SK-N-SH (cell line): Measurements from ENCODE around the gene MEGF6. TPM values are rescaled to one million over a fixed set of nuclear protein-coding genes. Genes with fewer than 3 reads are reported as not detected.

Experiments used
- CTCF ChIA-PET: fragments of 300-600, 350-600 bp; formaldehyde crosslinking; extraction: SDS; loops from one replicate; lab custom pipeline; 2021; lab: Yijun Ruan, JAX
- POLR2A ChIA-PET: fragments of 350-600 bp; sonication (Branson Sonifier 250); formaldehyde crosslinking; extraction: SDS; loops from one replicate; lab custom pipeline; 2020; ENCODE audit warnings: antibody characterized with exemption, inconsistent platforms; lab: Yijun Ruan, JAX
- DNase-seq: peaks from one replicate; pipeline ENCODE4 v3.0.0; 2012
- H2AFZ ChIP-seq: fragments of 200-600 bp; sonication (generic); 2 replicates; pipeline ENCODE4 v1.8.1; 2016; ENCODE audit warnings: antibody characterized with exemption, mild to moderate bottlenecking, low read depth
- H3F3A ChIP-seq: fragments of 200-600 bp; sonication (generic); replicated peaks from 2 replicates; pipeline ENCODE3; 2016; ENCODE audit warnings: antibody characterized with exemption, mild to moderate bottlenecking; ENCODE audit not compliant: insufficient read depth
- H3K27ac ChIP-seq, 2 experiments: fragments of 200-500 bp in 1 of 2; fragments of 200-600 bp in 1 of 2; sonication (Bioruptor generic) in 1 of 2; sonication (generic), shearing (Covaris generic) in 1 of 2; 2 replicates each; pipeline versions ENCODE4 v1.5.1 to v1.6.1; 2014 to 2016; ENCODE audit warnings: low read depth in 2 of 2, inconsistent platforms in 1 of 2, low read length in 1 of 2, mild to moderate bottlenecking in 1 of 2, mixed read lengths in 1 of 2
- H3K27me3 ChIP-seq: fragments of 200-600 bp; sonication (generic), shearing (Covaris generic); 2 replicates; pipeline ENCODE4 v1.6.1; 2016; ENCODE audit warnings: mixed run types; ENCODE audit not compliant: insufficient read depth
- H3K36me3 ChIP-seq, 2 experiments: fragments of 200-500 bp in 1 of 2; fragments of 200-600 bp in 1 of 2; sonication (Bioruptor generic) in 1 of 2; sonication (generic) in 1 of 2; replicated peaks in 1 of 2; 2 replicates each; pipeline versions ENCODE3 to v1.5.1; 2014 to 2016; ENCODE audit warnings: low read length in 1 of 2, mild to moderate bottlenecking in 1 of 2; ENCODE audit not compliant: insufficient read depth in 2 of 2, control insufficient read depth in 1 of 2
- H3K4me1 ChIP-seq, 2 experiments: fragments of 200-500 bp in 1 of 2; fragments of 200-600 bp in 1 of 2; sonication (Bioruptor generic) in 1 of 2; sonication (generic), shearing (Covaris generic) in 1 of 2; 2 replicates each; pipeline versions ENCODE4 v1.5.1 to v1.6.1; 2014 to 2016; ENCODE audit warnings: low read depth in 1 of 2, low read length in 1 of 2, mixed run types in 1 of 2; ENCODE audit not compliant: insufficient read depth in 2 of 2, control insufficient read depth in 1 of 2
- H3K4me2 ChIP-seq: fragments of 200-600 bp; sonication (generic), shearing (Covaris generic); 2 replicates; pipeline ENCODE4 v1.6.1; 2017; ENCODE audit warnings: mixed run types
- H3K4me3 ChIP-seq, 2 experiments: fragments of 200-500 bp in 1 of 2; fragments of 200-600 bp in 1 of 2; sonication (Bioruptor generic) in 1 of 2; sonication (generic), shearing (Covaris generic) in 1 of 2; 2 replicates each; pipeline versions ENCODE4 v1.5.1 to v1.8.1; 2014 to 2016; ENCODE audit warnings: low read depth in 2 of 2, inconsistent platforms in 1 of 2, low read length in 1 of 2, mild to moderate bottlenecking in 1 of 2, mixed read lengths in 1 of 2, moderate library complexity in 1 of 2
- H3K79me2 ChIP-seq: fragments of 200-600 bp; sonication (generic); 2 replicates; pipeline ENCODE4 v1.8.1; 2017; ENCODE audit warnings: mild to moderate bottlenecking; ENCODE audit not compliant: insufficient read depth
- H3K9ac ChIP-seq: fragments of 200-600 bp; sonication (generic); 2 replicates; pipeline ENCODE4 v1.6.1; 2017; ENCODE audit warnings: mixed run types
- H3K9me2 ChIP-seq: fragments of 200-600 bp; sonication (generic); 2 replicates; pipeline ENCODE4 v1.6.1; 2017; ENCODE audit warnings: mixed run types
- H3K9me3 ChIP-seq: fragments of 200-600 bp; sonication (generic); 2 replicates; pipeline ENCODE4 v1.6.1; 2017; ENCODE audit warnings: mixed run types, mild to moderate bottlenecking, moderate library complexity
- H4K20me1 ChIP-seq: fragments of 200-600 bp; sonication (generic); 2 replicates; pipeline ENCODE4 v1.6.1; 2017; ENCODE audit warnings: mild to moderate bottlenecking, mixed run types; ENCODE audit not compliant: insufficient read depth
- CHD2 ChIP-seq: fragments of 150-350 bp; IDR thresholded peaks from 2 replicates; pipeline ENCODE4 v1.6.1; 2018; ENCODE audit warnings: low read length; ENCODE audit not compliant: partially characterized antibody
- CTCF ChIP-seq: fragments of 200-600 bp; sonication (generic); IDR thresholded peaks from 2 replicates; pipeline ENCODE4 v1.6.1; 2017; ENCODE audit warnings: antibody characterized with exemption, mild to moderate bottlenecking, moderate library complexity
- FOXM1 ChIP-seq: IDR thresholded peaks from 2 replicates; pipeline ENCODE4 v1.4.0; 2012; ENCODE audit warnings: low read depth, mild to moderate bottlenecking
- GABPA ChIP-seq: IDR thresholded peaks from 2 replicates; pipeline ENCODE4 v1.4.0; 2012; ENCODE audit warnings: low read depth, mild to moderate bottlenecking
- JUND ChIP-seq: IDR thresholded peaks from 2 replicates; pipeline ENCODE4 v1.4.0; 2012
- MEF2A ChIP-seq: IDR thresholded peaks from 2 replicates; pipeline ENCODE4 v1.4.0; 2012; ENCODE audit warnings: low read depth, borderline replicate concordance
- MXI1 ChIP-seq: IDR thresholded peaks from 2 replicates; pipeline ENCODE4 v1.6.1; 2012; ENCODE audit warnings: mild to moderate bottlenecking, low read depth, low read length, improper control_type of control experiment
- NFIC ChIP-seq: IDR thresholded peaks from 2 replicates; pipeline ENCODE4 v1.4.0; 2012; ENCODE audit warnings: borderline replicate concordance
- NRF1 ChIP-seq: IDR thresholded peaks from 2 replicates; pipeline ENCODE4 v1.6.1; 2012; ENCODE audit warnings: low read depth, mild to moderate bottlenecking, low read length
- RCOR1 ChIP-seq: fragments of 150-350 bp; IDR thresholded peaks from 2 replicates; pipeline ENCODE4 v1.6.1; 2017; ENCODE audit warnings: antibody characterized with exemption, low read length
- REST ChIP-seq: IDR thresholded peaks from 2 replicates; pipeline ENCODE4 v1.6.1; 2012; ENCODE audit warnings: mild to moderate bottlenecking, low read depth, low read length, moderate library complexity
- SIN3A ChIP-seq: IDR thresholded peaks from 2 replicates; pipeline ENCODE4 v1.6.1; 2012; ENCODE audit warnings: low read depth, mild to moderate bottlenecking, low read length, moderate library complexity, borderline replicate concordance
- TAF1 ChIP-seq: IDR thresholded peaks from 2 replicates; pipeline ENCODE4 v1.6.1; 2012; ENCODE audit warnings: low read depth, mild to moderate bottlenecking, low read length, moderate library complexity, borderline replicate concordance
- TCF12 ChIP-seq: IDR thresholded peaks from 2 replicates; pipeline ENCODE4 v1.4.0; 2012
- TEAD4 ChIP-seq: IDR thresholded peaks from 2 replicates; pipeline ENCODE4 v1.4.0; 2012; ENCODE audit warnings: mild to moderate bottlenecking, borderline replicate concordance; ENCODE audit not compliant: insufficient read depth
- USF2 ChIP-seq: fragments of 150-350 bp; IDR thresholded peaks from 2 replicates; pipeline ENCODE4 v1.6.1; 2017; ENCODE audit warnings: antibody characterized with exemption, low read length, low read depth, borderline replicate concordance
- WGBS: methylation state at CpG from one replicate; pipeline ENCODE4 v1.1.6; 2017; ENCODE audit warnings: low lambda C conversion rate; 5-methylcytosine and 5-hydroxymethylcytosine counted together
- polyA plus RNA-seq, 3 experiments: library from polyadenylated mRNA; depleted of rRNA; stranded (reverse); fragments of >200 nt; gene quantifications; 2 replicates each; pipeline ENCODE4 v1.2.3, GENCODE V29; 2012
- TF ChIP-seq, protein P1 (sequence below): IDR thresholded peaks from 2 replicates; pipeline ENCODE4; 2012
- TF ChIP-seq, protein P2 (sequence below): IDR thresholded peaks from 2 replicates; pipeline ENCODE4 v1.4.0; 2012; ENCODE audit warnings: low read depth, borderline replicate concordance

The MEGF6 gene
- polyA plus RNA-seq, 1 of the 3 experiments (the other 2 are of a cell fraction), result 7.6 TPM

- no peaks in the 10 kb centered on the region for H3K36me3 ChIP-seq
- TF ChIP-seq RCOR1 (no peak), CHD2 (no peak), NRF1 (no peak), TAF1 (no peak), NFIC (no peak), SIN3A (no peak), REST (no peak), USF2 (no peak), JUND (no peak), MXI1 (no peak), GABPA (no peak), FOXM1 (no peak), TEAD4 (no peak), TCF12 (no peak), MEF2A (no peak), CTCF (no peak)
- TF ChIP-seq, protein P1, sequence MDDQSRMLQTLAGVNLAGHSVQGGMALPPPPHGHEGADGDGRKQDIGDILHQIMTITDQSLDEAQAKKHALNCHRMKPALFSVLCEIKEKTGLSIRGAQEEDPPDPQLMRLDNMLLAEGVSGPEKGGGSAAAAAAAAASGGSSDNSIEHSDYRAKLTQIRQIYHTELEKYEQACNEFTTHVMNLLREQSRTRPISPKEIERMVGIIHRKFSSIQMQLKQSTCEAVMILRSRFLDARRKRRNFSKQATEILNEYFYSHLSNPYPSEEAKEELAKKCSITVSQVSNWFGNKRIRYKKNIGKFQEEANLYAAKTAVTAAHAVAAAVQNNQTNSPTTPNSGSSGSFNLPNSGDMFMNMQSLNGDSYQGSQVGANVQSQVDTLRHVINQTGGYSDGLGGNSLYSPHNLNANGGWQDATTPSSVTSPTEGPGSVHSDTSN, result no peak
- TF ChIP-seq, protein P2, sequence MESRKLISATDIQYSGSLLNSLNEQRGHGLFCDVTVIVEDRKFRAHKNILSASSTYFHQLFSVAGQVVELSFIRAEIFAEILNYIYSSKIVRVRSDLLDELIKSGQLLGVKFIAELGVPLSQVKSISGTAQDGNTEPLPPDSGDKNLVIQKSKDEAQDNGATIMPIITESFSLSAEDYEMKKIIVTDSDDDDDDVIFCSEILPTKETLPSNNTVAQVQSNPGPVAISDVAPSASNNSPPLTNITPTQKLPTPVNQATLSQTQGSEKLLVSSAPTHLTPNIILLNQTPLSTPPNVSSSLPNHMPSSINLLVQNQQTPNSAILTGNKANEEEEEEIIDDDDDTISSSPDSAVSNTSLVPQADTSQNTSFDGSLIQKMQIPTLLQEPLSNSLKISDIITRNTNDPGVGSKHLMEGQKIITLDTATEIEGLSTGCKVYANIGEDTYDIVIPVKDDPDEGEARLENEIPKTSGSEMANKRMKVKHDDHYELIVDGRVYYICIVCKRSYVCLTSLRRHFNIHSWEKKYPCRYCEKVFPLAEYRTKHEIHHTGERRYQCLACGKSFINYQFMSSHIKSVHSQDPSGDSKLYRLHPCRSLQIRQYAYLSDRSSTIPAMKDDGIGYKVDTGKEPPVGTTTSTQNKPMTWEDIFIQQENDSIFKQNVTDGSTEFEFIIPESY, result no peak
- WGBS, result 87% methylated on average over 7 of the region's 7 CpGs
- H3K9me2 ChIP-seq, result no peaks in the 10 kb centered on the region
- H3K27me3 ChIP-seq, result no peaks in the 10 kb centered on the region
- DNase-seq, result no peak
- no peaks in the 10 kb centered on the region for H3F3A ChIP-seq
- H3K9me3 ChIP-seq, result no peaks in the 10 kb centered on the region
- H3K79me2 ChIP-seq, result no peaks in the 10 kb centered on the region
- CTCF ChIA-PET, result interaction anchor here (1.3 to 2.7 kb wide), 5 partner anchors 14 to 114 kb away, joined by 3 to 10 read pairs (median 3); no protein-coding TSS in a partner anchor
- no peak overlapping the region for H2AFZ ChIP-seq
- H3K9ac ChIP-seq, result no peak overlapping the region
- H3K4me3 ChIP-seq, result no peak overlapping the region
- no peak overlapping the region for H3K27ac ChIP-seq
- POLR2A ChIA-PET, result no interaction called here
- H3K4me2 ChIP-seq, result no peak overlapping the region
- H3K4me1 ChIP-seq, result peaks cover 0 to 29% of the 10 kb centered on the region in 2 experiments; a peak in 1 of 4 replicates
- no peaks in the 10 kb centered on the region for H4K20me1 ChIP-seq
Measured at GRCh38 chr1:3604997-3605823, 6.1 kb downstream of the MEGF6 start.
